ENCODE measurements around the gene CLSTN2.

The CLSTN2 gene

GRCh38 chr3:140007911-140008869, 73.2 kb downstream of the CLSTN2 start:
- DNase-seq: no peak

- no peak for DNase-seq
These were observed 75.4 kb downstream of the CLSTN2 start for GRCh38 chr3:140010391-140010790.

GRCh38 chr3:140011086-140011485, 76.1 kb downstream of the CLSTN2 start:
- no peak for DNase-seq

- DNase-seq: no peak
These were observed 76.8 kb downstream of the CLSTN2 start for GRCh38 chr3:140011611-140012277.

- DNase-seq: no peak
These were observed 78.2 kb downstream of the CLSTN2 start for GRCh38 chr3:140013220-140013619.

- no peak for DNase-seq
These were observed 80.0 kb downstream of the CLSTN2 start for GRCh38 chr3:140014831-140015495.

- no peak for DNase-seq
These were observed 80.8 kb downstream of the CLSTN2 start for GRCh38 chr3:140015741-140016140.

- no peak for DNase-seq
These were observed 83.6 kb downstream of the CLSTN2 start for GRCh38 chr3:140018556-140018955.

GRCh38 chr3:140019946-140020345, 85.0 kb downstream of the CLSTN2 start:
- DNase-seq: no peak

- no peak for DNase-seq
These were observed 85.6 kb downstream of the CLSTN2 start for GRCh38 chr3:140020541-140020940.

- DNase-seq: no peak
These were observed 86.3 kb downstream of the CLSTN2 start for GRCh38 chr3:140021269-140021668.

- peak in 1 of 2 experiments; percentile 18 for DNase-seq
These were observed 87.2 kb downstream of the CLSTN2 start for GRCh38 chr3:140022066-140022770.

- DNase-seq: peak; percentile 27 to 48
These were observed 88.9 kb downstream of the CLSTN2 start for GRCh38 chr3:140023616-140024530.

- no peak for DNase-seq
These were observed 96.2 kb downstream of the CLSTN2 start for GRCh38 chr3:140031170-140031569.

- no peak for DNase-seq
These were observed 99.1 kb downstream of the CLSTN2 start for GRCh38 chr3:140034058-140034457.

GRCh38 chr3:140035871-140036270, 100.9 kb downstream of the CLSTN2 start:
- no peak for DNase-seq

- DNase-seq: no peak
These were observed 115.4 kb downstream of the CLSTN2 start for GRCh38 chr3:140050396-140050795.

- no peak for DNase-seq
These were observed 116.3 kb downstream of the CLSTN2 start for GRCh38 chr3:140051019-140051957.

- DNase-seq: no peak
These were observed 118.1 kb downstream of the CLSTN2 start for GRCh38 chr3:140052771-140053702.

Data from cerebellar nuclear complex (tissue), 1 donor.